ENCODE data around the gene TMEM31.

TMEM31 gene

DNA sequence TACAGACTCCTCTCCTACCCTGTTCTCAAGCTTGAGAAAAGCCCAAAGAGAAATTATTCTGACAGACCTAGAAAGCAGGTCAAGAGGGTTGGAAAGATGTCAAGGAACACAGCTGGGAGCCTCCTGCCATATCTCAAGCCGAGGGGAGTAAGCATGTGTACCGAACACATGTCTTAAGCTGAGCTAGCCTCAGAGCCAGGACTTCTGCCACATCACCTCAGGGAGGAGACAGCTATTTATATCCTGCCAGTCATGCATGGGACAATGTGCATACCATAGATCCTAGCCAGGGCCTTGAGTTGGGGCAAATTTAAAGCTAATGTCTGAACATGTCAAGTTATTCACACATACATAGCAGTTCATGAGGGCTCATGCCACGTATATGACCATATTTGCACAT lies 11.8 kb downstream of the TMEM31 start:
- H3K4me3 ChIP-seq, result no peak overlapping the region
- TF ChIP-seq, protein P1, sequence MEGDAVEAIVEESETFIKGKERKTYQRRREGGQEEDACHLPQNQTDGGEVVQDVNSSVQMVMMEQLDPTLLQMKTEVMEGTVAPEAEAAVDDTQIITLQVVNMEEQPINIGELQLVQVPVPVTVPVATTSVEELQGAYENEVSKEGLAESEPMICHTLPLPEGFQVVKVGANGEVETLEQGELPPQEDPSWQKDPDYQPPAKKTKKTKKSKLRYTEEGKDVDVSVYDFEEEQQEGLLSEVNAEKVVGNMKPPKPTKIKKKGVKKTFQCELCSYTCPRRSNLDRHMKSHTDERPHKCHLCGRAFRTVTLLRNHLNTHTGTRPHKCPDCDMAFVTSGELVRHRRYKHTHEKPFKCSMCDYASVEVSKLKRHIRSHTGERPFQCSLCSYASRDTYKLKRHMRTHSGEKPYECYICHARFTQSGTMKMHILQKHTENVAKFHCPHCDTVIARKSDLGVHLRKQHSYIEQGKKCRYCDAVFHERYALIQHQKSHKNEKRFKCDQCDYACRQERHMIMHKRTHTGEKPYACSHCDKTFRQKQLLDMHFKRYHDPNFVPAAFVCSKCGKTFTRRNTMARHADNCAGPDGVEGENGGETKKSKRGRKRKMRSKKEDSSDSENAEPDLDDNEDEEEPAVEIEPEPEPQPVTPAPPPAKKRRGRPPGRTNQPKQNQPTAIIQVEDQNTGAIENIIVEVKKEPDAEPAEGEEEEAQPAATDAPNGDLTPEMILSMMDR (IDR thresholded peaks at IDR 0.05), result no peak
- DNase-seq (ENCODE audit: low spot score), result no peak

DNA sequence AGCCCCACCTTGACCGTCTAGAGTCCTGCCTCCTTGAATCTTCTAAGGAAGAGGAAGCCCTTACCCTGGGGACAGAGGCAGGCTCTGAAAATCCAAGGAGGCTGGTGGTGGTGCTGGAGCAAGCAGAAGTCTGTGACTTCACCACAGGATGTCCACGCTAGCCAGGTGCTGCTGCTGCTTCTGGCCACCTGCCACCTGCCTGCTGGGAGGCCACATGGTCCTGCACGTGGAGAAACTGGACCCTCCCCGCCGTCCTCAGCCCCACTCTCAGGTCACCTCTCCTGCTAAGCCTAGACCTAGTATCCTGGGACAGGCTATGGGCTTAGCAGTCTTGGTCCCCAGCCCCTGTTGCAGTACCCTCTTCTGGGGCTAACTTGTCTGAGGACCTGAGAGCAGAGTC lies 15.8 kb downstream of the TMEM31 start:
- Histone ChIP-seq H3K27ac (no peak overlapping the region), H3K4me3 (no peak overlapping the region)
- TF ChIP-seq, protein P1 (IDR thresholded peaks at IDR 0.05), result no peak
- no peak for DNase-seq (ENCODE audit: low spot score)

More for the DNA sequence above, 11.8 kb downstream of the TMEM31 start:
- H3K27ac ChIP-seq, result no peak overlapping the region

DNA sequence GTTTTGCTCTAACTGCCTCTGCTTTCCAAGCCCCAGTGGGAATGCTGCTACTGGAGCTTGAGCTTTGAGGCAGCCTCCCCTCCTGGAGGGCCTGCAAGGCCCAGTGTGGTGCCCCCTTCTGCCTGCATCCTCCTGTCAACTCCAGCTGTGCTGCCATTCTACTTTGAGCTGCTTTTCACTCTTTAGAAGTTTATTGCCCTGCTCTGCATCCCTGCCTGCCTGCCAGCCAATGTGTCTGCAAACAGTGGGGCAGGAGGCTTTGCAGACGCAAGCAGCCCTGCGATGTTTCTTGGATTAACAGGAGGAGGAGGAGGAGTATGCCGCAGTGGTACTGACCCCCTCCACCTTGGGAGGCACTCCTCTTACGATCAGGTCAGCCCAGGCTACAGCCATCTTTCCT lies 16.4 kb downstream of the TMEM31 start:
- no peak for DNase-seq (ENCODE audit: low spot score)
- TF ChIP-seq, protein P1 (IDR thresholded peaks at IDR 0.05), result no peak
- H3K4me3 ChIP-seq, result no peak overlapping the region
- no peak overlapping the region for H3K27ac ChIP-seq

DNA sequence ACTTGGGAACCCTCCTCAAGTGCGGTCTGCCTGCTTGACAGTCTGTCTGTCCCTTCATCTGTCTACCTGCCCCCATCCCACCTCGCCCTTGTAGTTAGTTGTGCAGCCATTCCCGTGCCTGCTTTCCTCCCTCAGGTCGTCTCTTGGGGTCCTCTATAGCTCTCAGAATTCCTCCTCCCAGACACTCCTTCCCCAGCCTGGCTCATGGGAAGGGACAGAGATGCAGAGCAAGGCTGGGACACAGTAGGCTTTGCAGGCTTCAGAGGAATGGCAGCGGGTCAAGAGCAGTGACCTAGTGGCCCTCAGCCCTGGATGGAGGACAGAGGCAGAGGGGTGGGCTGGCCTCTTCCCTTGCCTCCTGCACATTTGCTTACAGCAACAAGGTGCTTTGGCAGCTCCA lies 18.3 kb downstream of the TMEM31 start:
- no peak overlapping the region for H3K4me3 ChIP-seq
- TF ChIP-seq, protein P1 (IDR thresholded peaks at IDR 0.05), result no peak
- no peak overlapping the region for H3K27ac ChIP-seq
- DNase-seq (ENCODE audit: low spot score), result no peak

DNA sequence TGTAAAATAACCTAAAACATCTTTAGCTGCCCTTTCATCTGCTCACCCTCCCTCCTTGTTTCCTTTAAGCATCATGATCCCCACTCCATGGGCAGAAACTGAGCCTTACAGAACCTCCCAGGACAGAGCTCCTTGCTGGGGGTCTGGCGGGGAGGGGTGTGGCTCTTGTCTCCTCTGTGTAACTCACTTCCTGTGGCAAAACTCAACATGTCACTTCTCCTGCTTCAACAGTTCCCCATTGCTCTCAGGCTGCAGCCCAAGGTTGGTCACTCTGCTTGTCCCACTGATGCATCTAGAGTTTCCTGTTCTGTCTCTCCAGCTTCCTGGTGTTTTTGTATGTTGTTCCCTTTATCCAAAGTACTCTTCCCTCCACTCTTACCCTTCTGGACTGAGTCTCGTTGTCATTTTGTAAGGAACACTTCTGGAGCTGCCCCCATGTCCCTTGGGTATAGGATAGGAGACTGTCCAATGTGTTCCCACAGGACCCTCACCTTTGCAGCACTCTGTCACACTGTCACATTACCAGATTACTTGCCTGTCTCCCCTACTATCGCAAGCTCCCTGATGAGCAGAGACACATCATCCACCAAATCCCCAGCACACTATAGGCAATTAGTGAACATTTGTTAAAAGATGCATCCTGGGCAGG lies 19.6 kb downstream of the TMEM31 start:
- no peak for DNase-seq (ENCODE audit: low spot score)
- Histone ChIP-seq H3K27ac (peak overlapping the region in 1 of 2 donors; percentile 19), H3K4me3 (no peak overlapping the region)
- TF ChIP-seq, protein P1 (IDR thresholded peaks at IDR 0.05), result no peak

DNA sequence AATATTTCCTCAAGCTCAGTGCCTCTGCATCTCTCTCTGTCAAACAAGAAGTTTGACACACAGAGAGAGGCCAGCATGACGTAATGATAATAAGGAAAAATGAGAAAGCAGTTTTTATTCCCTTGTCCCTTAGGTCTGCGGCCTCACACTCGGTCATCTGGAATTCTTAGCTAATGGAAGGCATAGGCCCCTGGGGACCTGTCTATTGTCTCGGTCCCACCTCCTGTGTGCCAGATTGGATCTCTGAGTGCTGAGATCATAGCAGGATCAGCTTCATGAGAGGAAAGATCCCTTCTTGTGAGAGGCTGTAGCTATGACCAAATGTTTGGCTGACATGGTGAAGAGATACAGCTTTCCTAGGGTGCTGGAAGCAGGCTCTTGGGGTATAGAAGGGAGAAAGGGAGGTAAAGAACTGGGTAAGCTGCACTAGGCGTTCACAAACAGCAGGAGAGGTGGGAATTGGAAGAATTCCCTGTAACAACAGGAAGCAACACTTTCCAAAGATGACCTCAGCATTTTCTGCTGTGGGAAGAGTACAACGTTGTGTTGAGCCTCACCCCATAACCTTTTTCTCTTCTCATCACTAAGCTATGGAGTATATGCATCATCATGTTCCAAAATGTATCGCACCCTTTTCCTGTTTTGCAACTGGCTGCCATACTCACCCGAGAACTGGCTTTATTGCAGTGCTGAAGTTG lies 20.2 kb downstream of the TMEM31 start:
- TF ChIP-seq, protein P1 (IDR thresholded peaks at IDR 0.05), result no peak
- no peak overlapping the region for H3K4me3 ChIP-seq
- no peak for DNase-seq (ENCODE audit: low spot score)
- H3K27ac ChIP-seq, result peak overlapping the region in 1 of 2 donors; percentile 19

DNA sequence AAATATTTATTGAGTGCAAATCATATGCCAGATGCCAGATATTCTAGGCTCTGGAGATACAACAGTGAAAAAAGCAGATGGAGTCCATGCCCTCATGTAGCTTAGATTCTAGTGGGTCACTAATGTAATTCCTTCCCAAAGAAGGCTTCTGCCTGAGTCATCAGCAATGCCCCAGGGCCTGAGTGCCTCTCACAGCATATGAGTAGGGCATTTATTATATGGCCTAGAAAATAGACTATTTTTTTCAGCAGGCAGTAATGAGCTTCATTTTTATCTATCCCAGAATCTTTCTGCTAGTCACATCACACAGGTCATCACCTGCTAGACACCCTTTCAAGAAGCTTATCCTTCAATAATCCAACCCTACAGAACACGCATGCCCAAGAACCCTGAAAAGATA lies 22.3 kb downstream of the TMEM31 start:
- Histone ChIP-seq H3K27ac (no peak overlapping the region), H3K4me3 (no peak overlapping the region)
- TF ChIP-seq, protein P1 (IDR thresholded peaks at IDR 0.05), result no peak
- DNase-seq (ENCODE audit: low spot score), result no peak
